IMR-90 (cell line): ENCODE data around the gene TEDC2.

ENCODE experiments used
- CEBPB ChIP-seq: IDR thresholded peaks from 2 replicates; pipeline ENCODE4 v1.6.1; 2012; ENCODE audit warnings: low read depth, low read length, improper control_type of control experiment
- POLR2A ChIP-seq: IDR thresholded peaks from 2 replicates; pipeline ENCODE4 v1.6.1; 2012; ENCODE audit warnings: mild to moderate bottlenecking, low read depth, low read length
- RAD21 ChIP-seq: IDR thresholded peaks from 2 replicates; pipeline ENCODE4 v1.6.1; 2012; ENCODE audit warnings: low read length, improper control_type of control experiment
- SMC3 ChIP-seq: fragments of 150-350 bp; IDR thresholded peaks from 2 replicates; pipeline ENCODE4 v1.6.1; 2016; ENCODE audit warnings: low read depth, mild to moderate bottlenecking, antibody characterized with exemption, low read length, moderate library complexity
- TF ChIP-seq, protein P1 (sequence below): conservative IDR thresholded peaks from 2 replicates; pipeline ENCODE4 v1.5.1; 2012; ENCODE audit warnings: mild to moderate bottlenecking, low read depth, low read length, improper control_type of control experiment
- TF ChIP-seq, protein P2 (sequence below): fragments of 150-350 bp; IDR thresholded peaks from 2 replicates; pipeline ENCODE4 v1.6.1; 2016; ENCODE audit warnings: low read depth, mild to moderate bottlenecking, low read length, moderate library complexity, borderline replicate concordance

DNA sequence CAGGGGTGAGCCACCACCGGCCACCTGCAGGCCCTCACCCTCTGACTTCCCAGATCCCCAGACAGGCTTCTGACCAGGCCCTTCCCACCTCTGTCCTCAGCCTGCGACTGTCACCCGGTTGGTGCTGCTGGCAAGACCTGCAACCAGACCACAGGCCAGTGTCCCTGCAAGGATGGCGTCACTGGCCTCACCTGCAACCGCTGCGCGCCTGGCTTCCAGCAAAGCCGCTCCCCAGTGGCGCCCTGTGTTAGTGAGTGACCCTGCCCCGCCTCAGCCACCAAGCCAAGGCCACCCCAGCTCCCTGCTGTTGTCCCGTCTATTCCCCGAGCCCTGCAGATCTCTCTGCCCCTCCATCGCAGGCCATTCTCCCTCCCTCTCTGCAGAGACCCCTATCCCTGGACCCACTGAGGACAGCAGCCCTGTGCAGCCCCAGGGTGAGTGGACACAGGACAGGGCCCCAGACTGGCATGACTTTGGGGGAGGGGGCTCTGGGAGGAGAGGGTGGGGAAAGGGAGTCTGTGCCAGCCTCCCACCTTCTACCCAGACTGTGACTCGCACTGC, 13.1 kb downstream of the TEDC2 start:
- TF ChIP-seq, protein P1, sequence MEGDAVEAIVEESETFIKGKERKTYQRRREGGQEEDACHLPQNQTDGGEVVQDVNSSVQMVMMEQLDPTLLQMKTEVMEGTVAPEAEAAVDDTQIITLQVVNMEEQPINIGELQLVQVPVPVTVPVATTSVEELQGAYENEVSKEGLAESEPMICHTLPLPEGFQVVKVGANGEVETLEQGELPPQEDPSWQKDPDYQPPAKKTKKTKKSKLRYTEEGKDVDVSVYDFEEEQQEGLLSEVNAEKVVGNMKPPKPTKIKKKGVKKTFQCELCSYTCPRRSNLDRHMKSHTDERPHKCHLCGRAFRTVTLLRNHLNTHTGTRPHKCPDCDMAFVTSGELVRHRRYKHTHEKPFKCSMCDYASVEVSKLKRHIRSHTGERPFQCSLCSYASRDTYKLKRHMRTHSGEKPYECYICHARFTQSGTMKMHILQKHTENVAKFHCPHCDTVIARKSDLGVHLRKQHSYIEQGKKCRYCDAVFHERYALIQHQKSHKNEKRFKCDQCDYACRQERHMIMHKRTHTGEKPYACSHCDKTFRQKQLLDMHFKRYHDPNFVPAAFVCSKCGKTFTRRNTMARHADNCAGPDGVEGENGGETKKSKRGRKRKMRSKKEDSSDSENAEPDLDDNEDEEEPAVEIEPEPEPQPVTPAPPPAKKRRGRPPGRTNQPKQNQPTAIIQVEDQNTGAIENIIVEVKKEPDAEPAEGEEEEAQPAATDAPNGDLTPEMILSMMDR, result no peak
- TF ChIP-seq RAD21, result no peak
- no peak for TF ChIP-seq POLR2A
- no peak for TF ChIP-seq CEBPB
- TF ChIP-seq, protein P2, sequence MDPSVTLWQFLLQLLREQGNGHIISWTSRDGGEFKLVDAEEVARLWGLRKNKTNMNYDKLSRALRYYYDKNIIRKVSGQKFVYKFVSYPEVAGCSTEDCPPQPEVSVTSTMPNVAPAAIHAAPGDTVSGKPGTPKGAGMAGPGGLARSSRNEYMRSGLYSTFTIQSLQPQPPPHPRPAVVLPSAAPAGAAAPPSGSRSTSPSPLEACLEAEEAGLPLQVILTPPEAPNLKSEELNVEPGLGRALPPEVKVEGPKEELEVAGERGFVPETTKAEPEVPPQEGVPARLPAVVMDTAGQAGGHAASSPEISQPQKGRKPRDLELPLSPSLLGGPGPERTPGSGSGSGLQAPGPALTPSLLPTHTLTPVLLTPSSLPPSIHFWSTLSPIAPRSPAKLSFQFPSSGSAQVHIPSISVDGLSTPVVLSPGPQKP, result no peak
- TF ChIP-seq SMC3, result no peak
